SK-N-SH treated with all-trans-retinoic acid at 6 μM for 48 hours (cell line): ENCODE results near the gene ANTXR2.

Experiments
- ATAC-seq: fragments of 200-7000 bp; cut with Tn5 transposase; 3 replicates; pipeline ENCODE4 v1.9.1; 2020; ENCODE audit warnings: mild to moderate bottlenecking, moderate library complexity
- ARNTL ChIP-seq: fragments of 450-650 bp; formaldehyde crosslinking; IDR thresholded peaks from 2 replicates; pipeline ENCODE4 v1.5.0; 2020; ENCODE audit warnings: low read depth, mild to moderate bottlenecking, moderate library complexity, borderline replicate concordance
- BACH2 ChIP-seq: fragments of 250-450 bp; sonication (Bioruptor Pico); IDR thresholded peaks from 2 replicates; pipeline ENCODE4 v1.9.0; 2021; ENCODE audit warnings: mild to moderate bottlenecking, borderline replicate concordance
- CREB5 ChIP-seq: fragments of 250-450 bp; sonication (Bioruptor Pico); IDR thresholded peaks from 2 replicates; pipeline ENCODE4 v1.5.1; 2020; ENCODE audit warnings: low read depth, mild to moderate bottlenecking, moderate library complexity
- CSRNP3 ChIP-seq: fragments of 250-450 bp; sonication (Bioruptor Pico); IDR thresholded peaks from 2 replicates; pipeline ENCODE4 v1.5.1; 2021; ENCODE audit warnings: mild to moderate bottlenecking, moderate library complexity
- ESRRG ChIP-seq: fragments of 250-450 bp; sonication (Bioruptor Pico); IDR thresholded peaks from 2 replicates; pipeline ENCODE4 v1.6.1; 2021; ENCODE audit warnings: mild to moderate bottlenecking
- GLIS3 ChIP-seq: fragments of 250-450 bp; sonication (Bioruptor Pico); IDR thresholded peaks from 2 replicates; pipeline ENCODE4 v1.5.0; 2020; ENCODE audit warnings: mild to moderate bottlenecking, moderate library complexity
- OSR1 ChIP-seq: fragments of 250-450 bp; sonication (Bioruptor Pico); IDR thresholded peaks from 2 replicates; pipeline ENCODE4 v1.8.0; 2022; ENCODE audit warnings: moderate library complexity, mild to moderate bottlenecking, inconsistent platforms
- PATZ1 ChIP-seq: fragments of 250-450 bp; sonication (Bioruptor Pico); IDR thresholded peaks from 2 replicates; pipeline ENCODE4 v1.8.0; 2020; ENCODE audit warnings: mild to moderate bottlenecking, moderate library complexity, borderline replicate concordance
- PPARA ChIP-seq: fragments of 250-450 bp; sonication (Bioruptor Pico); IDR thresholded peaks from 2 replicates; pipeline ENCODE4 v1.5.0; 2020; ENCODE audit warnings: mild to moderate bottlenecking, borderline replicate concordance
- RARB ChIP-seq: fragments of 250-450 bp; sonication (Bioruptor Pico); IDR thresholded peaks from 2 replicates; pipeline ENCODE4 v1.8.0; 2021; ENCODE audit warnings: mild to moderate bottlenecking, moderate library complexity
- SNAI2 ChIP-seq: fragments of 250-450 bp; sonication (Bioruptor Pico); IDR thresholded peaks from 2 replicates; pipeline ENCODE4 v1.5.0; 2020; ENCODE audit warnings: mild to moderate bottlenecking, moderate library complexity
- TCF4 ChIP-seq: fragments of 250-450 bp; sonication (Bioruptor Pico); IDR thresholded peaks from 2 replicates; pipeline ENCODE4 v1.8.0; 2021; ENCODE audit warnings: mild to moderate bottlenecking, moderate library complexity, borderline replicate concordance
- TOX ChIP-seq: fragments of 250-450 bp; sonication (Bioruptor Pico); IDR thresholded peaks from 2 replicates; pipeline ENCODE4 v1.8.0; 2021; ENCODE audit warnings: mild to moderate bottlenecking, moderate library complexity, borderline replicate concordance
- ZC3H10 ChIP-seq: fragments of 250-450 bp; sonication (Bioruptor Pico); IDR thresholded peaks from 2 replicates; pipeline ENCODE4 v1.5.1; 2021; ENCODE audit warnings: mild to moderate bottlenecking, moderate library complexity
- ZFP3 ChIP-seq: fragments of 250-450 bp; sonication (Bioruptor Pico); IDR thresholded peaks from 2 replicates; pipeline ENCODE4 v1.5.0; 2020; ENCODE audit warnings: mild to moderate bottlenecking, moderate library complexity
- ZFP30 ChIP-seq: fragments of 450-650 bp; formaldehyde crosslinking; IDR thresholded peaks from 2 replicates; pipeline ENCODE4 v1.5.0; 2022; ENCODE audit warnings: mild to moderate bottlenecking, moderate library complexity
- ZNF70 ChIP-seq: fragments of 450-650 bp; formaldehyde crosslinking; IDR thresholded peaks from 2 replicates; pipeline ENCODE4 v1.5.0; 2020; ENCODE audit warnings: mild to moderate bottlenecking, moderate library complexity
- ZNF8 ChIP-seq: fragments of 450-650 bp; formaldehyde crosslinking; IDR thresholded peaks from 2 replicates; pipeline ENCODE4 v1.5.0; 2020; ENCODE audit warnings: mild to moderate bottlenecking, moderate library complexity

Gene ANTXR2

GRCh38 chr4:79871961-79872360 lies 201.1 kb downstream of the ANTXR2 start:
- no peak for ATAC-seq
- TF ChIP-seq OSR1 (CRISPR knock-in tag) (no peak), ESRRG (no peak), ZC3H10 (no peak), CSRNP3 (CRISPR knock-in tag) (no peak), CREB5 (CRISPR knock-in tag) (no peak), TCF4 (no peak), ZFP30 (CRISPR knock-in tag) (no peak), ZFP3 (CRISPR knock-in tag) (no peak), PATZ1 (CRISPR knock-in tag) (no peak), BACH2 (CRISPR knock-in tag) (no peak), TOX (no peak), PPARA (CRISPR knock-in tag) (no peak)

- ATAC-seq = no peak
- no peak for TF ChIP-seq PATZ1 (CRISPR knock-in tag)
- TF ChIP-seq, all 23 proteins: peak for 0
Measured at GRCh38 chr4:79869597-79870237, 203.3 kb downstream of the ANTXR2 start.

GRCh38 chr4:79865201-79865597 lies 207.8 kb downstream of the ANTXR2 start:
- ATAC-seq = peak; percentile 93

GRCh38 chr4:79864500-79865200 lies 208.4 kb downstream of the ANTXR2 start:
- TF ChIP-seq ZNF8 (CRISPR knock-in tag) (no peak), TCF4 (no peak)
- ATAC-seq = peak; percentile 71

More at GRCh38 chr4:79865201-79865597, 207.8 kb downstream of the ANTXR2 start:
- TF ChIP-seq ESRRG (no peak), ZNF70 (CRISPR knock-in tag) (no peak), TCF4 (no peak), GLIS3 (CRISPR knock-in tag) (no peak), PPARA (CRISPR knock-in tag) (no peak), ARNTL (CRISPR knock-in tag) (no peak), ZC3H10 (no peak), CREB5 (CRISPR knock-in tag) (no peak)

- no peak for ATAC-seq
Measured at GRCh38 chr4:79863333-79863732, 209.7 kb downstream of the ANTXR2 start.

More at GRCh38 chr4:79863333-79863732, 209.7 kb downstream of the ANTXR2 start:
- TF ChIP-seq GLIS3 (CRISPR knock-in tag) (no peak), ZFP3 (CRISPR knock-in tag) (no peak), RARB (no peak), TOX (no peak), SNAI2 (CRISPR knock-in tag) (no peak), ZNF8 (CRISPR knock-in tag) (no peak), PATZ1 (CRISPR knock-in tag) (no peak)
